NCI-H2107 (cell line): Measurements from ENCODE around the gene CNGA2.

Source experiments
- DNase-seq: peaks from one replicate; lab custom pipeline; 2025; lab: John Stamatoyannopoulos, UW

The CNGA2 gene

GRCh38 chrX:151753313-151754046, 18.9 kb downstream of the CNGA2 start:
- DNase-seq = peak; percentile 28

GRCh38 chrX:151754047-151754429, 19.5 kb downstream of the CNGA2 start:
- peak; percentile 23 for DNase-seq

- no peak for DNase-seq
These were observed 20.2 kb downstream of the CNGA2 start for GRCh38 chrX:151754641-151755215.

- no peak for DNase-seq
These were observed 24.6 kb downstream of the CNGA2 start for GRCh38 chrX:151759041-151759708.

GRCh38 chrX:151762802-151763201, 28.3 kb downstream of the CNGA2 start:
- no peak for DNase-seq

- no peak for DNase-seq
These were observed 29.2 kb downstream of the CNGA2 start for GRCh38 chrX:151763711-151764110.

GRCh38 chrX:151765026-151765425, 30.5 kb downstream of the CNGA2 start:
- DNase-seq = no peak

GRCh38 chrX:151771726-151772125, 37.2 kb downstream of the CNGA2 start:
- DNase-seq = no peak

- no peak for DNase-seq
These were observed 38.9 kb downstream of the CNGA2 start for GRCh38 chrX:151773434-151773833.

GRCh38 chrX:151774421-151774820, 39.9 kb downstream of the CNGA2 start:
- no peak for DNase-seq

GRCh38 chrX:151776181-151776731, 41.7 kb downstream of the CNGA2 start:
- DNase-seq = no peak

GRCh38 chrX:151776936-151777335, 42.4 kb downstream of the CNGA2 start:
- no peak for DNase-seq

GRCh38 chrX:151779258-151779657, 44.7 kb downstream of the CNGA2 start:
- DNase-seq = no peak

GRCh38 chrX:151780621-151781020, 46.1 kb downstream of the CNGA2 start:
- DNase-seq = no peak

- DNase-seq = no peak
These were observed 54.7 kb downstream of the CNGA2 start for GRCh38 chrX:151789179-151789800.

GRCh38 chrX:151790481-151791160, 56.1 kb downstream of the CNGA2 start:
- DNase-seq = no peak

- DNase-seq = no peak
These were observed 57.4 kb downstream of the CNGA2 start for GRCh38 chrX:151791961-151792360.

- no peak for DNase-seq
These were observed 58.0 kb downstream of the CNGA2 start for GRCh38 chrX:151792505-151792904.

- no peak for DNase-seq
These were observed 59.3 kb downstream of the CNGA2 start for GRCh38 chrX:151793886-151794285.
